A549 (cell line): Measurements from ENCODE around the gene TGFB3.

ENCODE experiments used
- NPAS2 ChIP-seq: fragments of 250-450 bp; sonication (Bioruptor Pico); IDR thresholded peaks from 2 replicates; pipeline ENCODE4 v1.8.0; 2022; ENCODE audit warnings: mild to moderate bottlenecking, moderate library complexity, borderline replicate concordance
- POLR2A ChIP-seq: IDR thresholded peaks from 2 replicates; pipeline ENCODE4 v1.6.1; 2012; ENCODE audit warnings: mild to moderate bottlenecking, low read length
- TF ChIP-seq, protein P1 (sequence below): fragments of >200 bp; sonication (Bioruptor Twin); formaldehyde crosslinking; IDR thresholded peaks from 3 replicates; pipeline ENCODE4 v1.5.1; 2016
- TF ChIP-seq, protein P2 (sequence below): IDR thresholded peaks from 2 replicates; pipeline ENCODE4 v1.6.1; 2012; ENCODE audit warnings: low read depth, borderline replicate concordance

DNA sequence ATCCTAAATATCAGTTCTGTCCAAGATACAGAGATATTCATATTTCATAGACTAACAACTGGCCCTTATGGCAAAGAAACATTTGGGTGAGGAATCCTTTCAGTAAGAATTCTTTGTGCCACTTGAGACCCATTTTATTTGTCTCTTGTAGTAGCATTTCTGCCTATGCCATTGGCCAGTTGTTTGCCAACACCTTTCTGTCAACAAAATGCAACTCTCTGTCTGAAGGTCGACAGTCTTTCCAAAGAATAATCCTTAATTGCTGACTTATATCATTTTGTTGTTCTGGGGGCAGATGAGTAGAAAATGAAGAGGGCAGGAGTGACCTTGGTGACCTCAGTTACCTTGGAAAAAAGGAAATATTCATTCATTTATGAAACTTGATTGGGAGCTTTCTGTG is 14.7 kb upstream of the TGFB3 start:
- TF ChIP-seq, protein P1, sequence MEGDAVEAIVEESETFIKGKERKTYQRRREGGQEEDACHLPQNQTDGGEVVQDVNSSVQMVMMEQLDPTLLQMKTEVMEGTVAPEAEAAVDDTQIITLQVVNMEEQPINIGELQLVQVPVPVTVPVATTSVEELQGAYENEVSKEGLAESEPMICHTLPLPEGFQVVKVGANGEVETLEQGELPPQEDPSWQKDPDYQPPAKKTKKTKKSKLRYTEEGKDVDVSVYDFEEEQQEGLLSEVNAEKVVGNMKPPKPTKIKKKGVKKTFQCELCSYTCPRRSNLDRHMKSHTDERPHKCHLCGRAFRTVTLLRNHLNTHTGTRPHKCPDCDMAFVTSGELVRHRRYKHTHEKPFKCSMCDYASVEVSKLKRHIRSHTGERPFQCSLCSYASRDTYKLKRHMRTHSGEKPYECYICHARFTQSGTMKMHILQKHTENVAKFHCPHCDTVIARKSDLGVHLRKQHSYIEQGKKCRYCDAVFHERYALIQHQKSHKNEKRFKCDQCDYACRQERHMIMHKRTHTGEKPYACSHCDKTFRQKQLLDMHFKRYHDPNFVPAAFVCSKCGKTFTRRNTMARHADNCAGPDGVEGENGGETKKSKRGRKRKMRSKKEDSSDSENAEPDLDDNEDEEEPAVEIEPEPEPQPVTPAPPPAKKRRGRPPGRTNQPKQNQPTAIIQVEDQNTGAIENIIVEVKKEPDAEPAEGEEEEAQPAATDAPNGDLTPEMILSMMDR = no peak
- TF ChIP-seq, protein P2, sequence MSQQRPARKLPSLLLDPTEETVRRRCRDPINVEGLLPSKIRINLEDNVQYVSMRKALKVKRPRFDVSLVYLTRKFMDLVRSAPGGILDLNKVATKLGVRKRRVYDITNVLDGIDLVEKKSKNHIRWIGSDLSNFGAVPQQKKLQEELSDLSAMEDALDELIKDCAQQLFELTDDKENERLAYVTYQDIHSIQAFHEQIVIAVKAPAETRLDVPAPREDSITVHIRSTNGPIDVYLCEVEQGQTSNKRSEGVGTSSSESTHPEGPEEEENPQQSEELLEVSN = no peak
- TF ChIP-seq NPAS2 (CRISPR knock-in tag) = no peak
- TF ChIP-seq POLR2A = no peak
